Measurements from ENCODE around the gene GADL1. TPM values are rescaled to one million over a fixed set of nuclear protein-coding genes. Genes with fewer than 3 reads are reported as not detected.

GADL1 gene
- polyA plus RNA-seq, 2 donors, result 0.04 to 0.06 TPM

DNA sequence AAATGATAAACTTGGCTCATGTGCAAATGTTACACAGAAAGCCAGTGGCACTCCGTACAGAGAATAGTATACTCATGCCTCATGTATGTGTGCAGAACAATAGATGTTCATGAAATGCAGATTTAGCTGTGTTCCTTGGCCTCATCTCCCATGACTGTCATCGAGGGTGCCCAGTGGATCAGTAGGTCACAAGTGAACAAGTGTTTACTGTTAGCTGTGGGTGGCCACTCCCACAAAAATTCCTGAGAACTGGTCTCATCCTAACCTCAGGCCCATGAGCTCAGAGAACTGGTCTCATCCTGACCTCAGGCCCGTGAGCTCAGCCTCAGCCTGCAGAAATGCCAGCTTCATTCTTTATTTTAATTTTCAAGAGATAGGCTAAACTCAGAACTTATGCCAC, 124.1 kb downstream of the GADL1 start:
- H3K27me3 ChIP-seq (ENCODE audit: control insufficient read depth in 1 of 2, insufficient read depth in 2 of 2, low read length in 2 of 2), result no peaks in the 10 kb centered on the region
- WGBS, 2 donors, result 32 to 48% methylated on average over 3 of the region's 3 CpGs
- H3K36me3 ChIP-seq (ENCODE audit: control insufficient read depth in 2 of 2, insufficient read depth in 2 of 2, low read length in 1 of 2), result no peaks in the 10 kb centered on the region
- H3K27ac ChIP-seq (ENCODE audit: low read depth in 2 of 2, low read length in 1 of 2), result no peak overlapping the region
- H3K4me1 ChIP-seq (ENCODE audit: control insufficient read depth in 2 of 2, insufficient read depth in 2 of 2, low read length in 1 of 2), result no peaks in the 10 kb centered on the region
- H3K9me3 ChIP-seq (ENCODE audit: control insufficient read depth in 2 of 2, insufficient read depth in 1 of 2, low read depth in 1 of 2, low read length in 1 of 2), result no peaks in the 10 kb centered on the region
- no peak overlapping the region for H3K4me3 ChIP-seq (ENCODE audit: low read depth in 1 of 2, low read length in 2 of 2)

DNA sequence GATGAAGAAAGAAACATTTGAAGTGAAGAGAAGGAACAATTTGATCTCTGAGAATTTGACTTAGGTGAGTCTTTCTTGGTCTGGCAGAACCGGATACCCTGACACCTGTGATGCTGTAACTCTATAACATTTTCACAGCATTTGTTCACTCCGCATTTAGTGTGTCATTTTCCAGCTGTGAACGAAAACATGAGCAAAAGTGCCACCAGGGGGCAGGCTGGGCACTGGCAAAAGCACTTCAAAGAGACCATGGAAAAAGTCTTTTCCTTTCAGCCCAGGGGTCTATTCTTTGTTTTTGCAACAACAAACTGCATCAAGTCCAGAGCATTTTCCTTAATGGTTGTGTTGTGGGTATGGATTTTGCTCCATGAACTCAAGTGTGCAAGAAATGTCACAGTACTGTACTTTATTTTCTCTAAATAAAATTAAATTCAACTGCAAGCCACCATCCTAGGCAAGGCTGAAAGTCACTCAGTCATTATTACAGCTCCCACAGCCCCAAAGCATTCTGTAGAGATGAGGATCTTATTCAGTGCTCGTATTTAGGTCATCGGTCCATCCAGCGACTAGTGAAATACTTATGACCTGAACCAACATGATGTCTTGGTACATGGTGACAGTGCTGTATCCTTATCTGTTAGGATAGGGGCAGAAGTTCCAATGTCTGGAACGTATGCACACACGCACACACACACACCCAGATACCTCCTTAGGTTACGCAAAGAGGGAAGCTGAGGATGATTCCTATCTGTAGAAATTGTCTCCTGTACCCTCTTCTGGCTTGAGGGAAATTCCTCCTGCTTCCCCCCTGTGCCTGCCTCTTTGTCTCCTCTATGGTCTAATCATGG, 125.5 kb downstream of the GADL1 start:
- Histone ChIP-seq H3K27me3 (ENCODE audit: control insufficient read depth in 1 of 2, insufficient read depth in 2 of 2, low read length in 2 of 2) (no peaks in the 10 kb centered on the region), H3K36me3 (ENCODE audit: control insufficient read depth in 2 of 2, insufficient read depth in 2 of 2, low read length in 1 of 2) (no peaks in the 10 kb centered on the region), H3K4me3 (ENCODE audit: low read depth in 1 of 2, low read length in 2 of 2) (no peak overlapping the region), H3K27ac (ENCODE audit: low read depth in 2 of 2, low read length in 1 of 2) (no peak overlapping the region), H3K4me1 (ENCODE audit: control insufficient read depth in 2 of 2, insufficient read depth in 2 of 2, low read length in 1 of 2) (no peaks in the 10 kb centered on the region), H3K9me3 (ENCODE audit: control insufficient read depth in 2 of 2, insufficient read depth in 1 of 2, low read depth in 1 of 2, low read length in 1 of 2) (no peaks in the 10 kb centered on the region)
- WGBS, 2 donors, result 66 to 68% methylated on average over 9 of the region's 9 CpGs

- no peaks in the 10 kb centered on the region for H3K27me3 ChIP-seq (ENCODE audit: control insufficient read depth in 1 of 2, insufficient read depth in 2 of 2, low read length in 2 of 2)
- no peak overlapping the region for H3K27ac ChIP-seq (ENCODE audit: low read depth in 2 of 2, low read length in 1 of 2)
- no peaks in the 10 kb centered on the region for H3K36me3 ChIP-seq (ENCODE audit: control insufficient read depth in 2 of 2, insufficient read depth in 2 of 2, low read length in 1 of 2)
- H3K4me3 ChIP-seq (ENCODE audit: low read depth in 1 of 2, low read length in 2 of 2), result no peak overlapping the region
- no peaks in the 10 kb centered on the region for H3K9me3 ChIP-seq (ENCODE audit: control insufficient read depth in 2 of 2, insufficient read depth in 1 of 2, low read depth in 1 of 2, low read length in 1 of 2)
- H3K4me1 ChIP-seq (ENCODE audit: control insufficient read depth in 2 of 2, insufficient read depth in 2 of 2, low read length in 1 of 2), result no peaks in the 10 kb centered on the region
- WGBS, 2 donors, result 37 to 49% methylated on average over 1 of the region's 1 CpG
These were observed 126.4 kb downstream of the GADL1 start for GRCh38 chr3:30768046-30768445.

DNA sequence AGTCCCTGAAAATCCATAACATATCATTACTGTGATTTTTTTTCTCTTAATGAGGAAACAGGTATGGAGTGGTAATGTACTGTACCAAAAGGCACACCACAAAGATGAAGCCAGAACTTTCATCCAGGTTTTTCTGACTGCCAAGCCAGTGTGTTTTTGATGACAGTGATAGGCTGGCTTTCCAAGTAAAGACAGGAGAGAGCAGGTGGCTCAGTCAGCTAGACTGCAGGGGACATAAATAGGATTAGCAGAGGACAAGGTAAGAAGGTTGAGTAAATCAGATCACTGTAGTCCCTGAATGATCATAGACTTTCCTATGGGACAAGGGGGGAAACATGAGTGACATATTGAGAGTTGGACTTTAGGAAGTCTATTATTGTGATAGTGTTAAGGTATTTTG, 127.9 kb downstream of the GADL1 start:
- Histone ChIP-seq H3K9me3 (ENCODE audit: control insufficient read depth in 2 of 2, insufficient read depth in 1 of 2, low read depth in 1 of 2, low read length in 1 of 2) (no peaks in the 10 kb centered on the region), H3K36me3 (ENCODE audit: control insufficient read depth in 2 of 2, insufficient read depth in 2 of 2, low read length in 1 of 2) (no peaks in the 10 kb centered on the region), H3K4me1 (ENCODE audit: control insufficient read depth in 2 of 2, insufficient read depth in 2 of 2, low read length in 1 of 2) (no peaks in the 10 kb centered on the region), H3K4me3 (ENCODE audit: low read depth in 1 of 2, low read length in 2 of 2) (no peak overlapping the region), H3K27me3 (ENCODE audit: control insufficient read depth in 1 of 2, insufficient read depth in 2 of 2, low read length in 2 of 2) (no peaks in the 10 kb centered on the region), H3K27ac (ENCODE audit: low read depth in 2 of 2, low read length in 1 of 2) (no peak overlapping the region)

- Histone ChIP-seq H3K27me3 (ENCODE audit: control insufficient read depth in 1 of 2, insufficient read depth in 2 of 2, low read length in 2 of 2) (no peaks in the 10 kb centered on the region), H3K4me3 (ENCODE audit: low read depth in 1 of 2, low read length in 2 of 2) (no peak overlapping the region), H3K4me1 (ENCODE audit: control insufficient read depth in 2 of 2, insufficient read depth in 2 of 2, low read length in 1 of 2) (no peaks in the 10 kb centered on the region), H3K27ac (ENCODE audit: low read depth in 2 of 2, low read length in 1 of 2) (no peak overlapping the region), H3K36me3 (ENCODE audit: control insufficient read depth in 2 of 2, insufficient read depth in 2 of 2, low read length in 1 of 2) (no peaks in the 10 kb centered on the region), H3K9me3 (ENCODE audit: control insufficient read depth in 2 of 2, insufficient read depth in 1 of 2, low read depth in 1 of 2, low read length in 1 of 2) (no peaks in the 10 kb centered on the region)
- WGBS, 2 donors, result 69 to 87% methylated on average over 4 of the region's 4 CpGs
These were observed 129.6 kb downstream of the GADL1 start for GRCh38 chr3:30764891-30765290.

DNA sequence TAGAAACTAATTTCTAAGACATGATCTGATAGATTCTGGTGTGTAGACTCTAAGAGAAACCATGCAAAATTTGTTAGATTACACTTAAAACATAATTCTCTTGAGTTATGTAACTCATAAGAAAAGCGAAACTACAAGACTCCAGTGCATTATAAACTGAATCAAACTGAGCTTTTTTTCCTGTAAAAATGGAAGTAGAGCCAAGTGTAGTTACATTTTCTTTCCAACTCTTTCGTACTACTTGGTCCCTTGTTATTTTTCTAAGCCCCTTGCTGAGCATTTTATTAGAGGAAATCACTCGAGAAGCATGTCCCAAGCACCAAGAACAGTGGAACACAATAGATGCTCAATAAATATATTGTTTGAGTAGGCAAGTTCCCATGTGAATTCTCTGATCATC, 130.2 kb downstream of the GADL1 start:
- H3K27me3 ChIP-seq (ENCODE audit: control insufficient read depth in 1 of 2, insufficient read depth in 2 of 2, low read length in 2 of 2), result no peaks in the 10 kb centered on the region
- no peak overlapping the region for H3K27ac ChIP-seq (ENCODE audit: low read depth in 2 of 2, low read length in 1 of 2)
- H3K4me1 ChIP-seq (ENCODE audit: control insufficient read depth in 2 of 2, insufficient read depth in 2 of 2, low read length in 1 of 2), result no peaks in the 10 kb centered on the region
- WGBS, 2 donors, result 55 to 64% methylated on average over 3 of the region's 3 CpGs
- no peaks in the 10 kb centered on the region for H3K9me3 ChIP-seq (ENCODE audit: control insufficient read depth in 2 of 2, insufficient read depth in 1 of 2, low read depth in 1 of 2, low read length in 1 of 2)
- no peaks in the 10 kb centered on the region for H3K36me3 ChIP-seq (ENCODE audit: control insufficient read depth in 2 of 2, insufficient read depth in 2 of 2, low read length in 1 of 2)
- no peak overlapping the region for H3K4me3 ChIP-seq (ENCODE audit: low read depth in 1 of 2, low read length in 2 of 2)

DNA sequence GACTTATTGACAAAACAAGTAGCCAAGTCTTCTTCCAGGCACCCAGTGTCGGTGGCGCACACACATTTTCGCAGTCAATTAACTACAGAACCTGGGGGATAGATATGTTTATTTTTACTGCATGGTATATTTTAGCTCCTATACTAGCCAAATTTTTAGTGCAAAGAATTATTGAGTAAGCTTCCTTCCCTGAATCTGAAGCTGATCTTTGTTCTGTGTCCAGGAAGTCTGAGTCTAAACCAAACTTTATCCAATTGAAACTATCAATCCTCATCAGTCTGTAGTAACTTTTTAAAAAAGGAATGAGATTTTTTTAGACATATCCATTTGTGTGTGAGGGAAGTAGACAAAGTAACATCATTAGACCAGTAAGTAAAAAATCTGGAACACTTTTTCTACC, 133.1 kb downstream of the GADL1 start:
- no peaks in the 10 kb centered on the region for H3K4me1 ChIP-seq (ENCODE audit: control insufficient read depth in 2 of 2, insufficient read depth in 2 of 2, low read length in 1 of 2)
- no peaks in the 10 kb centered on the region for H3K27me3 ChIP-seq (ENCODE audit: control insufficient read depth in 1 of 2, insufficient read depth in 2 of 2, low read length in 2 of 2)
- H3K4me3 ChIP-seq (ENCODE audit: low read depth in 1 of 2, low read length in 2 of 2), result no peak overlapping the region
- no peaks in the 10 kb centered on the region for H3K36me3 ChIP-seq (ENCODE audit: control insufficient read depth in 2 of 2, insufficient read depth in 2 of 2, low read length in 1 of 2)
- 94 to 97% methylated on average over 3 of the region's 3 CpGs for WGBS, 2 donors
- no peak overlapping the region for H3K27ac ChIP-seq (ENCODE audit: low read depth in 2 of 2, low read length in 1 of 2)
- H3K9me3 ChIP-seq (ENCODE audit: control insufficient read depth in 2 of 2, insufficient read depth in 1 of 2, low read depth in 1 of 2, low read length in 1 of 2), result no peaks in the 10 kb centered on the region

- H3K9me3 ChIP-seq (ENCODE audit: control insufficient read depth in 2 of 2, insufficient read depth in 1 of 2, low read depth in 1 of 2, low read length in 1 of 2), result no peaks in the 10 kb centered on the region
- H3K4me1 ChIP-seq (ENCODE audit: control insufficient read depth in 2 of 2, insufficient read depth in 2 of 2, low read length in 1 of 2), result no peaks in the 10 kb centered on the region
- WGBS, 2 donors, result 90 to 96% methylated on average over 2 of the region's 2 CpGs
- H3K4me3 ChIP-seq (ENCODE audit: low read depth in 1 of 2, low read length in 2 of 2), result no peak overlapping the region
- H3K27ac ChIP-seq (ENCODE audit: low read depth in 2 of 2, low read length in 1 of 2), result no peak overlapping the region
- H3K27me3 ChIP-seq (ENCODE audit: control insufficient read depth in 1 of 2, insufficient read depth in 2 of 2, low read length in 2 of 2), result no peaks in the 10 kb centered on the region
- no peaks in the 10 kb centered on the region for H3K36me3 ChIP-seq (ENCODE audit: control insufficient read depth in 2 of 2, insufficient read depth in 2 of 2, low read length in 1 of 2)
These were observed 133.7 kb downstream of the GADL1 start for GRCh38 chr3:30760737-30761136.

- no peaks in the 10 kb centered on the region for H3K36me3 ChIP-seq (ENCODE audit: control insufficient read depth in 2 of 2, insufficient read depth in 2 of 2, low read length in 1 of 2)
- H3K27ac ChIP-seq (ENCODE audit: low read depth in 2 of 2, low read length in 1 of 2), result no peak overlapping the region
- WGBS, 2 donors, result 65 to 69% methylated on average over 3 of the region's 3 CpGs
- H3K27me3 ChIP-seq (ENCODE audit: control insufficient read depth in 1 of 2, insufficient read depth in 2 of 2, low read length in 2 of 2), result no peaks in the 10 kb centered on the region
- H3K4me1 ChIP-seq (ENCODE audit: control insufficient read depth in 2 of 2, insufficient read depth in 2 of 2, low read length in 1 of 2), result no peaks in the 10 kb centered on the region
- H3K9me3 ChIP-seq (ENCODE audit: control insufficient read depth in 2 of 2, insufficient read depth in 1 of 2, low read depth in 1 of 2, low read length in 1 of 2), result no peaks in the 10 kb centered on the region
- H3K4me3 ChIP-seq (ENCODE audit: low read depth in 1 of 2, low read length in 2 of 2), result no peak overlapping the region
These were observed 134.3 kb downstream of the GADL1 start for GRCh38 chr3:30760040-30760695.

DNA sequence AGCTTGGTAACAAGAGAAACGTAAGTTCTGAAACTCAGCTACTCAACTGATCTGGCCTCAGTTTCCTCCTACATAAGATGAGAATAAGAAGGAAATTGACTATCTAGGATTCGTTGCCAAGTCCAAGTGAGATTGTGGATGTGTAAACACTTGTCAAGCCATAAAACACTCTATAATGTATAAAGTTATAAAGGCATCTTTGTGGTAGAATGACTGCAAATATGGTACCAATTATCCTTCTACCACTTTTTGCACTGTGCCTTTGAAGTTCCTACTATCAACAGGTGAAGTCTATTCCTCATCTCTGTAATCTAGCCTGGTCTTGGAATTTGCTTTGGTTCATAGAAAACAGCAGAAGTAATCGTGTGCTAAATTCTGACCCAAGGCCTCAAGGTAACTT, 138.2 kb downstream of the GADL1 start:
- no peak overlapping the region for H3K27ac ChIP-seq (ENCODE audit: low read depth in 2 of 2, low read length in 1 of 2)
- no peaks in the 10 kb centered on the region for H3K36me3 ChIP-seq (ENCODE audit: control insufficient read depth in 2 of 2, insufficient read depth in 2 of 2, low read length in 1 of 2)
- no peaks in the 10 kb centered on the region for H3K27me3 ChIP-seq (ENCODE audit: control insufficient read depth in 1 of 2, insufficient read depth in 2 of 2, low read length in 2 of 2)
- WGBS, 2 donors, result 67 to 87% methylated on average over 3 of the region's 3 CpGs
- H3K4me1 ChIP-seq (ENCODE audit: control insufficient read depth in 2 of 2, insufficient read depth in 2 of 2, low read length in 1 of 2), result no peaks in the 10 kb centered on the region
- H3K4me3 ChIP-seq (ENCODE audit: low read depth in 1 of 2, low read length in 2 of 2), result no peak overlapping the region
- H3K9me3 ChIP-seq (ENCODE audit: control insufficient read depth in 2 of 2, insufficient read depth in 1 of 2, low read depth in 1 of 2, low read length in 1 of 2), result no peaks in the 10 kb centered on the region

Measured in esophagus (tissue), 2 donors.